Measurements from ENCODE around the gene PTH2. TPM values are rescaled to one million over a fixed set of nuclear protein-coding genes. Genes with fewer than 3 reads are reported as not detected.

The PTH2 gene
- polyA plus RNA-seq, 1 donor (not counting 4 experiments of a cell fraction or from before 2014, with no cell fraction given): not detected

DNA sequence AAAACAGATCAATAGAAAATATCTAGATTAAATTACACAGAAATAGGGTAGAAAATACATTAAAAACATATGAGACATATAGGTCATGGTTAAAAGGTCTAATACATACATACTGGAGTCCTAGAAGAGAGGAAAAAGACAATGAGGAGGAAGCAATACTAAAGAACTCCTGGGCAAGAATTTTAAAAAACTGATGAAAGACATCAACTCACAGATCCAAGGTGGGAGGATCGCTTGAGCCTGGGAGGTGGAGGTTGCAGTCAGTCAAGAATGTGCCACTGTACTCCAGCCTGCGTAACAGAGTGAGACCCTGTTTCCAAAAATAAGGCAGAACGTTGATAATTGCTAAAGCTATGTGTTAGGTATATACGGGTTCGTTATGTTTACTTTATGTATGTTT is 40.6 kb downstream of the PTH2 start:
- Histone ChIP-seq H3K79me2 (ENCODE audit: control insufficient read depth, insufficient read depth, low read length) (no peaks in the 10 kb centered on the region), H4K20me1 (ENCODE audit: control insufficient read depth, extremely low read depth, insufficient read depth, low read length) (no peaks in the 10 kb centered on the region), H3K9me3 (ENCODE audit: control insufficient read depth, low read depth, low read length) (no peaks in the 10 kb centered on the region), H3K4me3 (ENCODE audit: control insufficient read depth in 2 of 3, extremely low read depth in 1 of 3, insufficient read depth in 2 of 3, low read depth in 1 of 3, low read length in 3 of 3) (no peak overlapping the region), H3K4me2 (ENCODE audit: control insufficient read depth, extremely low read depth, insufficient read depth, low read depth, low read length) (no peak overlapping the region), H3K9me1 (ENCODE audit: control insufficient read depth, extremely low read depth, insufficient read depth, low read length) (no peaks in the 10 kb centered on the region), H3K36me3 (ENCODE audit: control insufficient read depth in 2 of 2, extremely low read depth in 1 of 2, insufficient read depth in 2 of 2, low read length in 2 of 2) (no peaks in the 10 kb centered on the region), H3K9ac (ENCODE audit: control insufficient read depth, extremely low read depth, insufficient read depth, low read length) (no peak overlapping the region), H2AFZ (ENCODE audit: control insufficient read depth, low read length) (no peak overlapping the region), H3K4me1 (ENCODE audit: control insufficient read depth, extremely low read depth, insufficient read depth, low read length) (no peaks in the 10 kb centered on the region), H3K27ac (ENCODE audit: control insufficient read depth, insufficient read depth, low read length) (no peak overlapping the region), H3K27me3 (ENCODE audit: control insufficient read depth, extremely low read depth, insufficient read depth, low read length) (no peaks in the 10 kb centered on the region)
- TF ChIP-seq, protein P1, sequence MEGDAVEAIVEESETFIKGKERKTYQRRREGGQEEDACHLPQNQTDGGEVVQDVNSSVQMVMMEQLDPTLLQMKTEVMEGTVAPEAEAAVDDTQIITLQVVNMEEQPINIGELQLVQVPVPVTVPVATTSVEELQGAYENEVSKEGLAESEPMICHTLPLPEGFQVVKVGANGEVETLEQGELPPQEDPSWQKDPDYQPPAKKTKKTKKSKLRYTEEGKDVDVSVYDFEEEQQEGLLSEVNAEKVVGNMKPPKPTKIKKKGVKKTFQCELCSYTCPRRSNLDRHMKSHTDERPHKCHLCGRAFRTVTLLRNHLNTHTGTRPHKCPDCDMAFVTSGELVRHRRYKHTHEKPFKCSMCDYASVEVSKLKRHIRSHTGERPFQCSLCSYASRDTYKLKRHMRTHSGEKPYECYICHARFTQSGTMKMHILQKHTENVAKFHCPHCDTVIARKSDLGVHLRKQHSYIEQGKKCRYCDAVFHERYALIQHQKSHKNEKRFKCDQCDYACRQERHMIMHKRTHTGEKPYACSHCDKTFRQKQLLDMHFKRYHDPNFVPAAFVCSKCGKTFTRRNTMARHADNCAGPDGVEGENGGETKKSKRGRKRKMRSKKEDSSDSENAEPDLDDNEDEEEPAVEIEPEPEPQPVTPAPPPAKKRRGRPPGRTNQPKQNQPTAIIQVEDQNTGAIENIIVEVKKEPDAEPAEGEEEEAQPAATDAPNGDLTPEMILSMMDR (optimal IDR thresholded peaks at IDR 0.05 in 1 of 3, IDR thresholded peaks at IDR 0.05 in 1 of 3, conservative IDR thresholded peaks at IDR 0.05 in 1 of 3; ENCODE audit: extremely low read depth in 1 of 3, insufficient read depth in 2 of 3, low read length in 3 of 3): no peak
- TF ChIP-seq EZH2 (IDR thresholded peaks at IDR 0.05; ENCODE audit: low read length): no peak
- dilution Hi-C loops (cut with MboI; ENCODE audit: extremely low pct_ligation_motif_present, low sequenced_read_pairs): no loop called here
- no peak for DNase-seq (ENCODE audit: low read depth, low spot score)
- FAIRE-seq: no peak

DNA sequence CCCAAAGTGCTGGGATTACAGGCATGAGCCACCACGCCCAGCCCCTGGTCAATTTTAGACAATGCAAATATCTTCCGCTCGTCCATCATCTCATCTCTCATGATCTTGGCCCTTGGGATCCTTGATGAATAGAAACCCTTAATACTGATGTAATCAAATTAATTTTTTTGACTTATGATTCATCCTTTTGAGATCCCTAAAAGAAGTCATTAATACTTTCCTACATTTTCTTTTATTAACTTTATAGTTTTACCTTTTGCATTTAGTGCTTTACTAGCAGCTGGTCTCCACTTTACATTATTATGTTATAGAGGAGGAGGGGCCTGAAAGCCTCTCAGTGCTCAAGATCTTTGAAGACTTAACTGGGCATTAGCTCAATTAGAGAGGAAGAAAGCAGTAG is 42.9 kb downstream of the PTH2 start:
- no peak for TF ChIP-seq EZH2 (IDR thresholded peaks at IDR 0.05; ENCODE audit: low read length)
- TF ChIP-seq, protein P1 (optimal IDR thresholded peaks at IDR 0.05 in 1 of 3, IDR thresholded peaks at IDR 0.05 in 1 of 3, conservative IDR thresholded peaks at IDR 0.05 in 1 of 3; ENCODE audit: extremely low read depth in 1 of 3, insufficient read depth in 2 of 3, low read length in 3 of 3): no peak
- no peaks in the 10 kb centered on the region for H3K79me2 ChIP-seq (ENCODE audit: control insufficient read depth, insufficient read depth, low read length)
- no peaks in the 10 kb centered on the region for H4K20me1 ChIP-seq (ENCODE audit: control insufficient read depth, extremely low read depth, insufficient read depth, low read length)
- no peak overlapping the region for H2AFZ ChIP-seq (ENCODE audit: control insufficient read depth, low read length)
- no peak overlapping the region for H3K4me2 ChIP-seq (ENCODE audit: control insufficient read depth, extremely low read depth, insufficient read depth, low read depth, low read length)
- H3K4me3 ChIP-seq (ENCODE audit: control insufficient read depth in 2 of 3, extremely low read depth in 1 of 3, insufficient read depth in 2 of 3, low read depth in 1 of 3, low read length in 3 of 3): no peak overlapping the region
- no peaks in the 10 kb centered on the region for H3K9me3 ChIP-seq (ENCODE audit: control insufficient read depth, low read depth, low read length)
- H3K4me1 ChIP-seq (ENCODE audit: control insufficient read depth, extremely low read depth, insufficient read depth, low read length): no peaks in the 10 kb centered on the region
- no peaks in the 10 kb centered on the region for H3K9me1 ChIP-seq (ENCODE audit: control insufficient read depth, extremely low read depth, insufficient read depth, low read length)
- no peak overlapping the region for H3K9ac ChIP-seq (ENCODE audit: control insufficient read depth, extremely low read depth, insufficient read depth, low read length)
- no peak overlapping the region for H3K27ac ChIP-seq (ENCODE audit: control insufficient read depth, insufficient read depth, low read length)
- H3K27me3 ChIP-seq (ENCODE audit: control insufficient read depth, extremely low read depth, insufficient read depth, low read length): no peaks in the 10 kb centered on the region
- DNase-seq (ENCODE audit: low read depth, low spot score) (no peak), FAIRE-seq (no peak)
- H3K36me3 ChIP-seq (ENCODE audit: control insufficient read depth in 2 of 2, extremely low read depth in 1 of 2, insufficient read depth in 2 of 2, low read length in 2 of 2): no peaks in the 10 kb centered on the region
- dilution Hi-C loops (cut with MboI; ENCODE audit: extremely low pct_ligation_motif_present, low sequenced_read_pairs): no loop called here

All from keratinocyte (primary cell).